K562 (cell line): ENCODE results near the gene BMP2. TPM values are rescaled to one million over a fixed set of nuclear protein-coding genes. Genes with fewer than 3 reads are reported as not detected.

Experiments
- ATAC-seq: fragments of 200-7000 bp; cut with Tn5 transposase; 3 replicates; pipeline ENCODE4 v1.9.1; 2020; ENCODE audit warnings: moderate library complexity
- BruUV-seq: library from RNA; stranded (reverse); fragments of 400-500 nt; replicated peaks from 2 replicates; lab custom pipeline; 2021; lab: Mats Ljungman, UMichigan
- CTCF ChIA-PET: fragments of 300-600 bp; formaldehyde crosslinking; extraction: SDS; loops from one replicate; lab custom pipeline; 2021; ENCODE audit warnings: low intra/inter-chr PET ratio; lab: Yijun Ruan, JAX
- POLR2A ChIA-PET: fragments of 300-600, 350-650 bp; sonication (Branson Sonifier 250); formaldehyde crosslinking; extraction: SDS; loops from one replicate; lab custom pipeline; 2021; ENCODE audit warnings: antibody characterized with exemption, inconsistent platforms; lab: Yijun Ruan, JAX
- DNase-seq, 4 experiments: peaks; one replicate each; pipeline versions ENCODE4 v3.0.0 to v3.0.0-alpha.2; 2011 to 2018; ENCODE audit warnings: low spot score in 3 of 4, mixed read lengths in 3 of 4; ENCODE audit errors: extremely low read depth in 1 of 4
- FAIRE-seq: peaks from 2 replicates; lab custom pipeline; 2011; peaks lifted over from hg19 to GRCh38; lab: Jason Lieb, UNC
- H2AFZ ChIP-seq: 2 replicates; pipeline ENCODE4 v1.6.0; 2011; ENCODE audit warnings: low read depth, low read length, control low read depth, inconsistent platforms
- H3K27ac ChIP-seq: fragments of 200-600 bp; 3 replicates; pipeline ENCODE4 v1.8.0; 2011; ENCODE audit warnings: low read depth, mild to moderate bottlenecking, control low read depth, inconsistent platforms, low read length, moderate library complexity, mixed read lengths; ENCODE audit errors: extremely low read depth
- H3K27me3 ChIP-seq, 2 experiments: fragments of 300-600 bp in 1 of 2; 2 replicates in 1 of 2; 3 replicates in 1 of 2; pipeline versions ENCODE4 v1.6.0 to v1.8.0; 2011; ENCODE audit warnings: inconsistent platforms in 2 of 2, low read length in 2 of 2, mild to moderate bottlenecking in 1 of 2, mixed read lengths in 1 of 2, moderate library complexity in 1 of 2; ENCODE audit not compliant: control insufficient read depth in 2 of 2, insufficient read depth in 2 of 2
- H3K36me3 ChIP-seq: fragments of 300-600 bp; 3 replicates; pipeline ENCODE4 v1.8.0; 2011; ENCODE audit warnings: mild to moderate bottlenecking, low read length, inconsistent platforms; ENCODE audit not compliant: control insufficient read depth, insufficient read depth
- H3K4me1 ChIP-seq, 2 experiments: fragments of 200-600 bp in 1 of 2; replicated peaks in 1 of 2; 2 replicates in 1 of 2; 3 replicates in 1 of 2; pipeline versions ENCODE4 v1.5.1 to v1.8.0; 2011; ENCODE audit warnings: inconsistent platforms in 2 of 2, low read length in 2 of 2, mild to moderate bottlenecking in 1 of 2, mixed read lengths in 1 of 2, moderate library complexity in 1 of 2; ENCODE audit not compliant: control insufficient read depth in 2 of 2, insufficient read depth in 2 of 2
- H3K4me2 ChIP-seq: 2 replicates; pipeline ENCODE4 v1.6.1; 2011; ENCODE audit warnings: low read length, control low read depth, inconsistent platforms, mixed read lengths; ENCODE audit not compliant: insufficient read depth
- H3K4me3 ChIP-seq: fragments of 200-600 bp; sonication (generic), shearing (Covaris generic); 2 replicates; pipeline ENCODE4 v1.5.1; 2016; ENCODE audit warnings: control low read depth, inconsistent platforms
- H3K79me2 ChIP-seq: fragments of 200-600 bp; 3 replicates; pipeline ENCODE4 v1.8.0; 2011; ENCODE audit warnings: low read length, inconsistent platforms; ENCODE audit not compliant: control insufficient read depth, insufficient read depth
- H3K9ac ChIP-seq, 2 experiments: 2 replicates each; pipeline versions ENCODE4 v1.6.0 to v1.6.1; 2011; ENCODE audit warnings: low read depth in 2 of 2, low read length in 2 of 2, control low read depth in 1 of 2, inconsistent platforms in 1 of 2, mild to moderate bottlenecking in 1 of 2, mixed read lengths in 1 of 2; ENCODE audit not compliant: insufficient read depth in 1 of 2
- H3K9me1 ChIP-seq: one replicate; pipeline ENCODE4 v1.6.0; 2011; ENCODE audit warnings: inconsistent platforms, mild to moderate bottlenecking, low read length, moderate library complexity; ENCODE audit not compliant: control insufficient read depth, insufficient read depth
- H3K9me3 ChIP-seq: replicated peaks from 2 replicates; pipeline ENCODE4 v1.5.1; 2011; ENCODE audit warnings: low read depth, low read length, inconsistent platforms; ENCODE audit not compliant: control insufficient read depth, insufficient read depth
- H4K20me1 ChIP-seq: replicated peaks from 2 replicates; pipeline ENCODE4 v1.6.1; 2011; ENCODE audit warnings: low read length, inconsistent platforms, mixed read lengths; ENCODE audit not compliant: control insufficient read depth, insufficient read depth
- BRD9 ChIP-seq: fragments of 450-650 bp; IDR thresholded peaks from 2 replicates; pipeline ENCODE4 v1.6.1; 2018; ENCODE audit warnings: low read depth; ENCODE audit not compliant: partially characterized antibody
- E2F6 ChIP-seq, 2 experiments: IDR thresholded peaks; 2 replicates each; pipeline ENCODE4 v1.6.1; 2011; ENCODE audit warnings: borderline replicate concordance in 1 of 2, control low read depth in 1 of 2, low read depth in 1 of 2, low read length in 1 of 2, mild to moderate bottlenecking in 1 of 2, mixed read lengths in 1 of 2, moderate library complexity in 1 of 2; ENCODE audit not compliant: insufficient read depth in 1 of 2, insufficient read length in 1 of 2, poor library complexity in 1 of 2, severe bottlenecking in 1 of 2; ENCODE audit errors: extremely low read depth in 1 of 2
- EP400 ChIP-seq: fragments of 450-650 bp; IDR thresholded peaks from 2 replicates; pipeline ENCODE4 v1.6.1; 2017; ENCODE audit warnings: antibody characterized with exemption, mild to moderate bottlenecking, moderate library complexity
- ESRRB ChIP-seq: fragments of 250-450 bp; sonication (Bioruptor Pico); IDR thresholded peaks from 2 replicates; pipeline ENCODE4 v1.5.0; 2020; ENCODE audit warnings: mild to moderate bottlenecking, moderate library complexity, borderline replicate concordance
- FOXP1 ChIP-seq: sonication (generic); formaldehyde crosslinking; IDR thresholded peaks from 2 replicates; pipeline ENCODE4 v1.8.0; 2022; ENCODE audit warnings: mild to moderate bottlenecking, missing genetic modification reagents
- HMGN3 ChIP-seq: IDR thresholded peaks from 2 replicates; pipeline ENCODE4 v1.6.1; 2011; ENCODE audit warnings: borderline replicate concordance, low read depth, mild to moderate bottlenecking, mixed read lengths, low read length; ENCODE audit not compliant: insufficient read length; ENCODE audit errors: extremely low read depth
- HSF4 ChIP-seq: fragments of 250-450 bp; sonication (Bioruptor Pico); IDR thresholded peaks from 2 replicates; pipeline ENCODE4 v2.1.2; 2022; ENCODE audit warnings: mild to moderate bottlenecking, moderate library complexity, borderline replicate concordance
- MECOM ChIP-seq: fragments of 250-450 bp; sonication (Bioruptor Pico); IDR thresholded peaks from 2 replicates; pipeline ENCODE4 v1.8.0; 2022; ENCODE audit warnings: inconsistent platforms
- RBM15 ChIP-seq: fragments of 200-400 bp; formaldehyde crosslinking; IDR thresholded peaks from 2 replicates; pipeline ENCODE4 v1.6.1; 2018; ENCODE audit warnings: mild to moderate bottlenecking, low read length, moderate library complexity; ENCODE audit not compliant: insufficient read depth
- TAF1 ChIP-seq: IDR thresholded peaks from 2 replicates; pipeline ENCODE4 v1.6.1; 2011; ENCODE audit warnings: mild to moderate bottlenecking, low read length, moderate library complexity; ENCODE audit not compliant: insufficient read depth, control insufficient read depth, severe bottlenecking; ENCODE audit errors: extremely low read depth
- ZNF609 ChIP-seq: sonication (generic); formaldehyde crosslinking; IDR thresholded peaks from 2 replicates; pipeline ENCODE4 v1.8.1; 2023; ENCODE audit warnings: missing genetic modification reagents, mild to moderate bottlenecking, borderline replicate concordance
- ZNF766 ChIP-seq: fragments of 200-800 bp; sonication (Bioruptor generic); conservative IDR thresholded peaks from 2 replicates; pipeline ENCODE4 v1.6.1; 2016; ENCODE audit warnings: missing genetic modification characterization, missing compliant biosample characterization
- ZNF778 ChIP-seq: fragments of 450-650 bp; formaldehyde crosslinking; IDR thresholded peaks from 2 replicates; pipeline ENCODE4 v1.4.0; 2020; ENCODE audit warnings: mild to moderate bottlenecking, moderate library complexity
- WGBS: fragments of 100-300 bp; shearing (Covaris generic); methylation state at CpG from one replicate; pipeline ENCODE4 v1.1.6; 2016; ENCODE audit warnings: low coverage, mixed read lengths; ENCODE audit not compliant: insufficient coverage; ENCODE audit errors: missing lambda C conversion rate; 5-methylcytosine and 5-hydroxymethylcytosine counted together
- in situ Hi-C: fragments of 300-500 bp; cut with MboI; formaldehyde crosslinking; loops from 4 replicates; pipeline ENCODE4 v1.15.0; 2018; ENCODE audit warnings: inconsistent platforms, mixed read lengths
- intact Hi-C: fragments of 100-400 bp; cut with micrococcal nuclease; formaldehyde crosslinking; loops from 2 replicates; pipeline ENCODE4 v1.14.2; 2022
- polyA plus RNA-seq, 8 experiments: library from polyadenylated mRNA; depleted of rRNA in 4 of 8; stranded (reverse) in 5 of 8; unstranded in 3 of 8; fragments of >200 nt; fragmentation: Nextera tagmentation in 2 of 8; fragmentation: Illumina TruSeq in 1 of 8; extraction: Ambion mirVana in 2 of 8; extraction: Trizol in 1 of 8; gene quantifications; 2 replicates each; pipeline versions ENCODE4 v1.2.1 to v1.2.3, GENCODE V29; 2011 to 2014; ENCODE audit warnings: inconsistent platforms in 1 of 8, missing spikeins in 1 of 8
- total RNA-seq, 7 experiments: library from RNA; depleted of rRNA in 6 of 7; stranded (reverse); fragments of >200 nt in 6 of 7; fragmentation: Illumina TruSeq in 2 of 7; extraction: Trizol in 2 of 7; gene quantifications; 2 replicates each; pipeline versions ENCODE4 v1.2.1 to v1.2.3, GENCODE V29; 2011 to 2021; ENCODE audit warnings: low replicate concordance in 1 of 7
- TF ChIP-seq, protein P1 (sequence below): fragments of 450-650 bp; IDR thresholded peaks from 2 replicates; pipeline ENCODE4 v1.6.1; 2016; ENCODE audit warnings: low read depth, mild to moderate bottlenecking, moderate library complexity

The BMP2 gene
- total and polyA plus RNA-seq, 9 of the 15 experiments (the other 6 are each of a cell fraction or from before 2014, with no cell fraction given): 0.01 to 0.07 (median 0.03) TPM; not detected in 5

- TF ChIP-seq ZNF609 (CRISPR knock-in tag): no peak
- TF ChIP-seq MECOM: no peak
- TF ChIP-seq, all 486 proteins: peak for 0
Observed at GRCh38 chr20:6740096-6740495, 27.4 kb upstream of the BMP2 start (continued).

DNA sequence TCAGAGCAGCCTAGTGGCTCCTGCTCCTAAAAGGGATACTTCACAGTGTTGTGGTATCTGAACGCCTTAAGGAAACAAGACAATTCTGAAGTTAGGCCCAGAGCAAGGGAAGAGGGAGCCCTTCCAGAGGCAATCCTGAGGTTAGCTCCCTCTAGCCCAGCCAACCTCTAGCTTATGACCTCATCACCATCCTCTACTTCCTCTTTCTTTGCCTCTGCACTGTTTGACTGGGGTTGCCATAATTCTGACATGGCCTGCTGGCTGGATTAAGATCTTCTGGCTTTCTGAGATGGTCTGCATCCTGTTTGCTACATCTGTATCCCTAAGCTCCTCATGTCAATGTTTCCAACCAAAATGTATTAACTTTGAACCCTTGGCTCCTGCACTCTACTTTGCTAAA, 23.3 kb upstream of the BMP2 start:
- H3K9me1 ChIP-seq: no peaks in the 10 kb centered on the region
- ATAC-seq: no peak
- no peaks in the 10 kb centered on the region for H3K79me2 ChIP-seq
- ChIA-PET CTCF (no interaction called here), POLR2A (no interaction called here)
- in situ Hi-C loops (no loop called here), intact Hi-C loops (no loop called here)
- no peak for FAIRE-seq
- TF ChIP-seq FOXP1 (CRISPR knock-in tag): no peak
- TF ChIP-seq RBM15: no peak
- TF ChIP-seq EP400: no peak
- no peak for TF ChIP-seq HMGN3
- TF ChIP-seq BRD9: no peak
- TF ChIP-seq TAF1: no peak
- TF ChIP-seq ESRRB: no peak
- no peak for TF ChIP-seq E2F6 (IDR thresholded peaks at IDR 0.05; ENCODE audit: borderline replicate concordance in 1 of 2, extremely low read depth in 1 of 2, insufficient read depth in 1 of 2, insufficient read length in 1 of 2, low read depth in 1 of 2, low read length in 1 of 2, poor library complexity in 1 of 2, severe bottlenecking in 1 of 2)
- no peak for TF ChIP-seq HSF4 (CRISPR knock-in tag)
- TF ChIP-seq, protein P1, sequence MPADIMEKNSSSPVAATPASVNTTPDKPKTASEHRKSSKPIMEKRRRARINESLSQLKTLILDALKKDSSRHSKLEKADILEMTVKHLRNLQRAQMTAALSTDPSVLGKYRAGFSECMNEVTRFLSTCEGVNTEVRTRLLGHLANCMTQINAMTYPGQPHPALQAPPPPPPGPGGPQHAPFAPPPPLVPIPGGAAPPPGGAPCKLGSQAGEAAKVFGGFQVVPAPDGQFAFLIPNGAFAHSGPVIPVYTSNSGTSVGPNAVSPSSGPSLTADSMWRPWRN: no peak
- TF ChIP-seq ZNF766 (CRISPR knock-in tag): no peak
- no peak for TF ChIP-seq ZNF778
- H3K4me3 ChIP-seq: no peak overlapping the region
- no CpG with 5 or more reads among the region's 1 CpG for WGBS
- no peak overlapping the region for H3K4me2 ChIP-seq
- no peak overlapping the region for H2AFZ ChIP-seq
- no peaks in the 10 kb centered on the region for H4K20me1 ChIP-seq
- BruUV-seq: no TSS peak
- no peak overlapping the region for H3K9ac ChIP-seq
- H3K27ac ChIP-seq: no peak overlapping the region
- no peaks in the 10 kb centered on the region for H3K27me3 ChIP-seq
- no peaks in the 10 kb centered on the region for H3K4me1 ChIP-seq
- no peaks in the 10 kb centered on the region for H3K9me3 ChIP-seq
- H3K36me3 ChIP-seq: no peaks in the 10 kb centered on the region
- DNase-seq: no peak
